ENCODE measurements around the gene RNASEH2B. TPM values are rescaled to one million over a fixed set of nuclear protein-coding genes. Genes with fewer than 3 reads are reported as not detected.

The RNASEH2B gene
- total RNA-seq, 1 experiment from 2014 or later = 28.1 TPM

DNA sequence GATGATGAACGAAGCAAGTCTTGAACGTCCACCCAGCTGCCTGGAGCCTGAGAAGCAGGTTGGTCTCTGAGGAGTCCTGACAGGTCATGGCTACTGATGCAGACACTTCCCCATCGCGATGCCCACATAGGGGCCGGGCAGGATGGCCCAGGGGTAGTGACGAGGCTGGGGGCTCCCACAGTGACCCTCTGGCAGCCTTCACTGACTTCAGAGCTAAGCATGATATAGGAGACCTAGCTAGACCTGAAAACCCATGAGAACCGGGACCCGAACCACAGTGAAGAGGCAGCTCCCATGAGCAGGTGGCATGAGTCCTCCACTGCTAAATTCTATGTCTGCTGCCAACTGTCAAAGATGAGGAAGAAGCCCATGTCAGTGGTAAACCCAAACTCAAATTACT, 91.7 kb downstream of the RNASEH2B start:
- no peaks in the 10 kb centered on the region for H3K4me1 Mint-ChIP-seq (ENCODE audit: low read depth, unreplicated experiment)
- no peak overlapping the region for H3K4me3 Mint-ChIP-seq (ENCODE audit: low read depth, unreplicated experiment)
- no peaks in the 10 kb centered on the region for H3K36me3 Mint-ChIP-seq (ENCODE audit: insufficient read depth, unreplicated experiment)
- TF ChIP-seq, protein P1, sequence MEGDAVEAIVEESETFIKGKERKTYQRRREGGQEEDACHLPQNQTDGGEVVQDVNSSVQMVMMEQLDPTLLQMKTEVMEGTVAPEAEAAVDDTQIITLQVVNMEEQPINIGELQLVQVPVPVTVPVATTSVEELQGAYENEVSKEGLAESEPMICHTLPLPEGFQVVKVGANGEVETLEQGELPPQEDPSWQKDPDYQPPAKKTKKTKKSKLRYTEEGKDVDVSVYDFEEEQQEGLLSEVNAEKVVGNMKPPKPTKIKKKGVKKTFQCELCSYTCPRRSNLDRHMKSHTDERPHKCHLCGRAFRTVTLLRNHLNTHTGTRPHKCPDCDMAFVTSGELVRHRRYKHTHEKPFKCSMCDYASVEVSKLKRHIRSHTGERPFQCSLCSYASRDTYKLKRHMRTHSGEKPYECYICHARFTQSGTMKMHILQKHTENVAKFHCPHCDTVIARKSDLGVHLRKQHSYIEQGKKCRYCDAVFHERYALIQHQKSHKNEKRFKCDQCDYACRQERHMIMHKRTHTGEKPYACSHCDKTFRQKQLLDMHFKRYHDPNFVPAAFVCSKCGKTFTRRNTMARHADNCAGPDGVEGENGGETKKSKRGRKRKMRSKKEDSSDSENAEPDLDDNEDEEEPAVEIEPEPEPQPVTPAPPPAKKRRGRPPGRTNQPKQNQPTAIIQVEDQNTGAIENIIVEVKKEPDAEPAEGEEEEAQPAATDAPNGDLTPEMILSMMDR (IDR thresholded peaks at IDR 0.05; ENCODE audit: unreplicated experiment) = no peak
- no peak for DNase-seq
- intact Hi-C loops (cut with micrococcal nuclease; ENCODE audit: unreplicated experiment) = no loop called here
- CTCF ChIA-PET = no interaction called here
- H3K27ac Mint-ChIP-seq (ENCODE audit: unreplicated experiment) = no peak overlapping the region
- H3K9me3 Mint-ChIP-seq (ENCODE audit: low read depth, unreplicated experiment) = no peaks in the 10 kb centered on the region
- no peaks in the 10 kb centered on the region for H3K27me3 Mint-ChIP-seq (ENCODE audit: unreplicated experiment)
- BruUV-seq (replicated peaks) = no TSS peak

GRCh38 chr13:51002736-51003135, 93.1 kb downstream of the RNASEH2B start:
- H3K4me3 Mint-ChIP-seq (ENCODE audit: low read depth, unreplicated experiment) = no peak overlapping the region
- no TSS peak for BruUV-seq (replicated peaks)
- H3K27me3 Mint-ChIP-seq (ENCODE audit: unreplicated experiment) = no peaks in the 10 kb centered on the region
- intact Hi-C loops (cut with micrococcal nuclease; ENCODE audit: unreplicated experiment) = no loop called here
- no peak overlapping the region for H3K27ac Mint-ChIP-seq (ENCODE audit: unreplicated experiment)
- H3K9me3 Mint-ChIP-seq (ENCODE audit: low read depth, unreplicated experiment) = no peaks in the 10 kb centered on the region
- no peaks in the 10 kb centered on the region for H3K36me3 Mint-ChIP-seq (ENCODE audit: insufficient read depth, unreplicated experiment)
- CTCF ChIA-PET = no interaction called here
- TF ChIP-seq, protein P1 (IDR thresholded peaks at IDR 0.05; ENCODE audit: unreplicated experiment) = no peak
- no peak for DNase-seq
- no peaks in the 10 kb centered on the region for H3K4me1 Mint-ChIP-seq (ENCODE audit: low read depth, unreplicated experiment)

DNA sequence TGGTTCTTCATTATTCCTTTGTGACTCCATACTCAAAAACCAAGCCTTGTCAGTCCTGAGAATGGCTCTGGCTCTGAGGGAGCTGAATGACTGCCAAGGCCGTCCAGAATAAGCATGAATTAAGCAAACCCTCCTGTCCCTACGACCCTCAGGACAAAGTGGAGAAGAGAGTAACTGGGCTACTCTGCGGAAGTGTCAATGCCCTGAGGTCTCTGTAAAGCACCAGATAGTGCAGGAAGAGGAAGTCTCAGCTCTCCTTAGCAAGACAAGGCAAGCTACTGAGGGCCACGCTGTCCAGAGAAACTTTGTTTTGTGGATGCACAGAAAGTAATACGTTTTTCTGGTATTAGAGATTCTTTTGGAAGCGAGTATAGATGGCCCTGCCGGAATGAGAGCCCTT, 94.1 kb downstream of the RNASEH2B start:
- H3K36me3 Mint-ChIP-seq (ENCODE audit: insufficient read depth, unreplicated experiment) = no peaks in the 10 kb centered on the region

DNA sequence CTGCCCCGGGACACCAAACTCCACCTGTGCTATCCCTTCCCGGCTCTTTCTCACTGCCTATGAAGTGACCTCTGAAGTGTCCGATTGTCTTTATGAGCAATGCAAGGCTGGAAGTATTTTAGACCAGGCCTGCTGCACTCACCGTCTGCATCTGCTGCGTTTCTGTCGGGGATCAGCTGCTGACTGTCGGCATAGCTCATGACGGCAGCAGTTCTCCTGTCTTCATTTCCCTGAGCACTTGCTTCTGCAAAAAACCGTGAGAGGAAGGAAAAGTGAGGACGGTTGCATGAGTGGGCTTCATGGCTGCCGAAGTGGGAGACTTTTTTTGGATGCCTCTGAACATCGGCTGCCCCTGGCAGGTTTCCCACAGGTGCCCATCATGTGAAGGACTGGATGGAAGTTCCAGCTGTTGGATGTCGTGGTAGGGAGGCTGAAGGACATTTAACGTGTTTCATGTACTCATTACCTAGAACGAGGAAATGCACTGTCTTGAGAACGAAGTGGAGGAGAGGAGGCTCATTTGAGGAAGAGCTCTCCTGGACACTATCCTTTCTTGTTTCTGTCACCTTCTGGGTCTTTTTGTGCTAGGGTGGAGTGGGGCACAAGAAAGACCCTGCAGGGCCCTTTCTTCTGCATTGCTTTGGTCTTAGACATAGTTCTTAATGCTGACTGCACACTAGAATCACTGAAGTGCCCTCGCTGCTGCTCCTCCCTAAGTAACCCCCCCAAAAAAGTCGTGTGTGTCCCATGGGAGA, 94.7 kb downstream of the RNASEH2B start:
- Mint-ChIP-seq H3K4me3 (ENCODE audit: low read depth, unreplicated experiment) (no peak overlapping the region), H3K27me3 (ENCODE audit: unreplicated experiment) (no peaks in the 10 kb centered on the region), H3K36me3 (ENCODE audit: insufficient read depth, unreplicated experiment) (no peaks in the 10 kb centered on the region), H3K27ac (ENCODE audit: unreplicated experiment) (no peak overlapping the region), H3K9me3 (ENCODE audit: low read depth, unreplicated experiment) (no peaks in the 10 kb centered on the region), H3K4me1 (ENCODE audit: low read depth, unreplicated experiment) (no peaks in the 10 kb centered on the region)
- CTCF ChIA-PET = no interaction called here
- TF ChIP-seq, protein P1 (IDR thresholded peaks at IDR 0.05; ENCODE audit: unreplicated experiment) = no peak
- BruUV-seq (replicated peaks) = no TSS peak
- no peak for DNase-seq
- intact Hi-C loops (cut with micrococcal nuclease; ENCODE audit: unreplicated experiment) = no loop called here

More for the DNA sequence above, 94.1 kb downstream of the RNASEH2B start:
- intact Hi-C loops (cut with micrococcal nuclease; ENCODE audit: unreplicated experiment) = no loop called here
- BruUV-seq (replicated peaks) = no TSS peak
- H3K4me3 Mint-ChIP-seq (ENCODE audit: low read depth, unreplicated experiment) = no peak overlapping the region
- H3K9me3 Mint-ChIP-seq (ENCODE audit: low read depth, unreplicated experiment) = no peaks in the 10 kb centered on the region
- no peak overlapping the region for H3K27ac Mint-ChIP-seq (ENCODE audit: unreplicated experiment)
- H3K4me1 Mint-ChIP-seq (ENCODE audit: low read depth, unreplicated experiment) = no peaks in the 10 kb centered on the region
- TF ChIP-seq, protein P1 (IDR thresholded peaks at IDR 0.05; ENCODE audit: unreplicated experiment) = no peak
- no peaks in the 10 kb centered on the region for H3K27me3 Mint-ChIP-seq (ENCODE audit: unreplicated experiment)
- CTCF ChIA-PET = no interaction called here
- no peak for DNase-seq
